ENCODE data around the gene MCL1. TPM values are rescaled to one million over a fixed set of nuclear protein-coding genes. Genes with fewer than 3 reads are reported as not detected.

MCL1 gene
- total and polyA plus RNA-seq, 2 experiments from 2014 or later = 55.3 to 244 TPM

GRCh38 chr1:150532860-150533259 lies 46.5 kb downstream of the MCL1 start:
- ATAC-seq (no peak), DNase-seq (ENCODE audit: low spot score) (no peak)
- Histone ChIP-seq H3K27me3 (ENCODE audit: insufficient read depth) (no peaks in the 10 kb centered on the region), H3K4me2 (no peak overlapping the region), H2AFZ (no peak overlapping the region), H3K36me3 (ENCODE audit: insufficient read depth) (no peaks in the 10 kb centered on the region), H3K4me1 (ENCODE audit: insufficient read depth) (0 out of 2 replicates have a peak, but pooled peaks cover 2% of the 10 kb centered on the region), H3K27ac (ENCODE audit: low read depth) (no peak overlapping the region), H4K20me1 (replicated peaks; ENCODE audit: insufficient read depth) (no peaks in the 10 kb centered on the region), H3F3A (replicated peaks; ENCODE audit: low read depth) (peaks cover 7% of the 10 kb centered on the region; the same call in 1 of the 2 replicates), H3K9me2 (ENCODE audit: insufficient read depth) (no peaks in the 10 kb centered on the region), H3K4me3 (no peak overlapping the region), H3K79me2 (replicated peaks; ENCODE audit: insufficient read depth) (no peaks in the 10 kb centered on the region)
- H3K27ac Mint-ChIP-seq = no peak overlapping the region
- TF ChIP-seq STAT1 (IDR thresholded peaks at IDR 0.05; ENCODE audit: unreplicated experiment) (no peak), ZNF114 (CRISPR knock-in tag; IDR thresholded peaks at IDR 0.05) (no peak), EZH2 (IDR thresholded peaks at IDR 0.05; ENCODE audit: low read depth, unreplicated experiment) (no peak), REST (IDR thresholded peaks at IDR 0.05; ENCODE audit: unreplicated experiment) (no peak), ZNF331 (CRISPR knock-in tag; IDR thresholded peaks at IDR 0.05; ENCODE audit: low read depth) (no peak), POLR2AphosphoS5 (IDR thresholded peaks at IDR 0.05; ENCODE audit: low read depth) (no peak), EZH2phosphoT487 (IDR thresholded peaks at IDR 0.05; ENCODE audit: unreplicated experiment) (no peak), CREB1 (CRISPR knock-in tag; IDR thresholded peaks at IDR 0.05; ENCODE audit: low read depth) (no peak), NANOG (IDR thresholded peaks at IDR 0.05; ENCODE audit: borderline replicate concordance) (no peak), ZNF462 (CRISPR knock-in tag; IDR thresholded peaks at IDR 0.05) (no peak), CTCF (conservative IDR thresholded peaks at IDR 0.05; ENCODE audit: low read depth in 2 of 2) (no peak), JUNB (IDR thresholded peaks at IDR 0.05; ENCODE audit: unreplicated experiment) (no peak), ETS1 (IDR thresholded peaks at IDR 0.05) (no peak)
- peaks cover 3% of the 10 kb centered on the region for H3K27me3 Mint-ChIP-seq (ENCODE audit: insufficient read depth, low read depth, poor library complexity)
- no peaks in the 10 kb centered on the region for H3K36me3 Mint-ChIP-seq (ENCODE audit: low read depth)
- no peak overlapping the region; the same call in 2 of the 3 replicates for H3K4me3 Mint-ChIP-seq
- no peaks in the 10 kb centered on the region for H3K9me3 Mint-ChIP-seq
- H3K4me1 Mint-ChIP-seq = peaks cover 18% of the 10 kb centered on the region

Data from GM23338 (cell line).